ENCODE data around the gene ENAH.

ENAH gene

GRCh38 chr1:225608014-225608796, 44.7 kb downstream of the ENAH start:
- no peaks in the 10 kb centered on the region for H3K9me3 Mint-ChIP-seq
- H3K4me1 Mint-ChIP-seq: peaks cover 62% of the 10 kb centered on the region
- no peaks in the 10 kb centered on the region for H3K27me3 Mint-ChIP-seq (ENCODE audit: low read depth)
- no peak overlapping the region for H3K4me3 Mint-ChIP-seq
- H3K36me3 Mint-ChIP-seq (ENCODE audit: low read depth): peaks cover 10% of the 10 kb centered on the region
- H3K27ac Mint-ChIP-seq: peak overlapping the region; percentile 21 to 56 (median 32)
- no peak for TF ChIP-seq CTCF (IDR thresholded peaks at IDR 0.05; ENCODE audit: unreplicated experiment in 3 of 3)

DNA sequence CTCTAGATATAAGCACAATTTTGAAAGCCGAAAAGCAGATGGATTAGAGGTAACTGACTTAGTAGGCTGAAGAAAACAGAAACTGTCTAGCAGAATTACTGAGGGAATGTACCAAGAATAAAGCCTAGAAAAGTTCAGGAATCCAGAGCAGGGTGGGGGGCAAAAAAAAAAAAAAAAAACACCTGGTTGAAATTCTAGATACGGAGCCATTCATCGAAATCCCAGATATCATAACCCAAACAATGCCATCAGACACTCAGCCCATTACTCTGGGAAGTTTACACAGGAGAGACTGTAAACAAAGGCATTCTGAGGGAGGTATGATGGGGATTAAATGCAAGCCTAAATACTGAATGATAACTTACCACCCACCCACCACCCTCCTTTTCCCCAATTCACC, 45.6 kb downstream of the ENAH start:
- Mint-ChIP-seq H3K4me1 (peaks cover 62% of the 10 kb centered on the region), H3K9me3 (no peaks in the 10 kb centered on the region), H3K36me3 (ENCODE audit: low read depth) (peaks cover 10% of the 10 kb centered on the region), H3K27me3 (ENCODE audit: low read depth) (no peaks in the 10 kb centered on the region), H3K27ac (peak overlapping the region; percentile 21 to 56 (median 32)), H3K4me3 (no peak overlapping the region)
- TF ChIP-seq CTCF (IDR thresholded peaks at IDR 0.05; ENCODE audit: unreplicated experiment in 3 of 3): no peak

GRCh38 chr1:225603538-225604354, 49.2 kb downstream of the ENAH start:
- no peak overlapping the region for H3K4me3 Mint-ChIP-seq
- H3K27ac Mint-ChIP-seq: peak overlapping the region; percentile 37 to 77 (median 67)
- H3K36me3 Mint-ChIP-seq (ENCODE audit: low read depth): peaks cover 30% of the 10 kb centered on the region
- peaks cover 11% of the 10 kb centered on the region for H3K9me3 Mint-ChIP-seq
- TF ChIP-seq CTCF (IDR thresholded peaks at IDR 0.05; ENCODE audit: unreplicated experiment in 3 of 3): no peak
- H3K4me1 Mint-ChIP-seq: peaks cover 50% of the 10 kb centered on the region
- H3K27me3 Mint-ChIP-seq (ENCODE audit: low read depth): no peaks in the 10 kb centered on the region

DNA sequence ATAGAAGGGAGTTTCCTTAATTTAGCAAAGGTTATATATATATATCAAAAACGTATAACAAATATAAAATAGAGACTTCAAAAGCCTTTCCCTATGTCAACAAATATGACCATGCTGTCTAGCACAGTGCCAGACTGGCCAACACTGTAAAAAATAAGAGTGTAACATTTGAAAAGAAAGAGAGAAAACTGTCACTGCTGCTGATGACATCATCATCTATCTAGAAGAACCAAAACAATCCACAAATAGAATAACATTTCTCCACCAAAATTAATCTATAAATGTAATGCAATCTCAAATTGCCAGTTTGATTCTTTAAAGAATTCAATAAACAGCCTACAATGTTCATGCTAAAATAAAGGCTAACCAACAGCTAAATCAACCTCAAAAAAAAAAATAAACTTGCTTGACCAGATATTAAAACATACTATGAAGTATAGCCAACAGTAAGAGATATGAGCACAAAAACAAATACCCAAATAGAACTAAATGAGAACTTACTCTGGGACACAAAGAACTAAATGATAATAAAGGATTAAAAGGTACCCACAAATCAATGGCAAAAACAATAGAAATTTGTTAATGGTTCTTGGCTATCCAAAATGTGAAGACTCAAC, 50.2 kb downstream of the ENAH start:
- H3K27ac Mint-ChIP-seq: peak overlapping the region; percentile 5 to 46 (median 37)
- H3K4me3 Mint-ChIP-seq: peak overlapping the region in 1 of 3 experiments; percentile 34
- H3K4me1 Mint-ChIP-seq: peaks cover 53% of the 10 kb centered on the region
- peaks cover 37% of the 10 kb centered on the region for H3K36me3 Mint-ChIP-seq (ENCODE audit: low read depth)
- TF ChIP-seq CTCF (IDR thresholded peaks at IDR 0.05; ENCODE audit: unreplicated experiment in 3 of 3): no peak
- H3K27me3 Mint-ChIP-seq (ENCODE audit: low read depth): no peaks in the 10 kb centered on the region
- peaks cover 11% of the 10 kb centered on the region for H3K9me3 Mint-ChIP-seq

DNA sequence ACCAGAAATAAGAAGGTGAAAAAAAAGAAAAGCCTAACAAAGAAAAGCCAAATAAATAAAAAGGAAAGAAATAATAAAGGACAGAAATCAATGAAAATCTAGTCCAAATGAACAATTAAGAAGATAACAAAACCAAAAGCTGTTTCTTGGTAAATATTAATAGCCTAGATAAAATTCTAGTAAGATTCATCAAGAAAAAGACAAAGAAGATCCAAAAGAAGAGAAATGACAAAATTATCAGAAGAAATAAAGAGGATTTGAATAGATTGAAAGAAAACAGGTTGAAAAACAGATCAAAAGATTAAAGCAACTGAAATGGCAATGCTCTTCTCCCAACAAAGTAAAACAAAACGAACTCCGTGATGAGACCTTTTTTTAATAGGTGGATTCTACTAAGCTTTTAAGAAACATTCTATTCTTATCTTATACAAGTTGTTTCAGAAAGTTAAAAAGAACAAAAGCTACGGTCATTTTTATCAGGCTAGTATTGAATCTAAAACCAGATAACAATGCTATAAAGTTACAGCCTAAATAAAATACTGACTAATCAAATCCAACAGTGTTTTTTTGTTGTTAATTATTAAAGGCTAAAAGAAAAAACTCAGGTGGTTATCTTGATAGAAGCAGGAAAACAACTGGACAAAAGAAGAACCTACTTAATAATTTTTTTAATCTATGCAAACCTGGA, 50.9 kb downstream of the ENAH start:
- H3K4me3 Mint-ChIP-seq: peak overlapping the region in 1 of 3 experiments; percentile 15
- H3K27ac Mint-ChIP-seq: no peak overlapping the region
- peaks cover 40% of the 10 kb centered on the region for H3K36me3 Mint-ChIP-seq (ENCODE audit: low read depth)
- H3K27me3 Mint-ChIP-seq (ENCODE audit: low read depth): no peaks in the 10 kb centered on the region
- H3K4me1 Mint-ChIP-seq: peaks cover 53% of the 10 kb centered on the region
- H3K9me3 Mint-ChIP-seq: peaks cover 11% of the 10 kb centered on the region
- TF ChIP-seq CTCF (IDR thresholded peaks at IDR 0.05; ENCODE audit: unreplicated experiment in 3 of 3): no peak
